Brain microvascular endothelial cell (primary cell): ENCODE data around the gene FAM3D.

Experiments
- DNase-seq: peaks from one replicate; pipeline ENCODE4 v3.0.0-alpha.2; 2020
- H3K27ac ChIP-seq: fragments of 250-450 bp; sonication (Bioruptor Pico); 2 replicates; pipeline ENCODE4 v1.5.1; 2020; ENCODE audit warnings: mild to moderate bottlenecking, moderate library complexity
- H3K27me3 ChIP-seq: fragments of 250-450 bp; sonication (Bioruptor Pico); replicated peaks from 2 replicates; pipeline ENCODE4 v1.5.1; 2020; ENCODE audit warnings: mild to moderate bottlenecking
- H3K36me3 ChIP-seq: fragments of 250-450 bp; sonication (Bioruptor Pico); replicated peaks from 2 replicates; pipeline ENCODE4 v1.5.1; 2020; ENCODE audit warnings: mild to moderate bottlenecking
- H3K4me3 ChIP-seq: 2 replicates; pipeline ENCODE4 v1.5.1; 2011; ENCODE audit warnings: low read depth, mild to moderate bottlenecking, control low read depth, low read length, moderate library complexity
- in situ Hi-C: cut with HindIII; loops from 2 replicates; pipeline ENCODE4 v1.10.0; 2017; ENCODE audit warnings: low sequenced_read_pairs, low pct_ligation_motif_present
- TF ChIP-seq, protein P1 (sequence below): IDR thresholded peaks from 2 replicates; pipeline ENCODE4 v1.5.1; 2011; ENCODE audit warnings: low read depth, mild to moderate bottlenecking, moderate library complexity, low read length, control low read depth, inconsistent platforms; ENCODE audit errors: missing control alignments

The FAM3D gene

DNA sequence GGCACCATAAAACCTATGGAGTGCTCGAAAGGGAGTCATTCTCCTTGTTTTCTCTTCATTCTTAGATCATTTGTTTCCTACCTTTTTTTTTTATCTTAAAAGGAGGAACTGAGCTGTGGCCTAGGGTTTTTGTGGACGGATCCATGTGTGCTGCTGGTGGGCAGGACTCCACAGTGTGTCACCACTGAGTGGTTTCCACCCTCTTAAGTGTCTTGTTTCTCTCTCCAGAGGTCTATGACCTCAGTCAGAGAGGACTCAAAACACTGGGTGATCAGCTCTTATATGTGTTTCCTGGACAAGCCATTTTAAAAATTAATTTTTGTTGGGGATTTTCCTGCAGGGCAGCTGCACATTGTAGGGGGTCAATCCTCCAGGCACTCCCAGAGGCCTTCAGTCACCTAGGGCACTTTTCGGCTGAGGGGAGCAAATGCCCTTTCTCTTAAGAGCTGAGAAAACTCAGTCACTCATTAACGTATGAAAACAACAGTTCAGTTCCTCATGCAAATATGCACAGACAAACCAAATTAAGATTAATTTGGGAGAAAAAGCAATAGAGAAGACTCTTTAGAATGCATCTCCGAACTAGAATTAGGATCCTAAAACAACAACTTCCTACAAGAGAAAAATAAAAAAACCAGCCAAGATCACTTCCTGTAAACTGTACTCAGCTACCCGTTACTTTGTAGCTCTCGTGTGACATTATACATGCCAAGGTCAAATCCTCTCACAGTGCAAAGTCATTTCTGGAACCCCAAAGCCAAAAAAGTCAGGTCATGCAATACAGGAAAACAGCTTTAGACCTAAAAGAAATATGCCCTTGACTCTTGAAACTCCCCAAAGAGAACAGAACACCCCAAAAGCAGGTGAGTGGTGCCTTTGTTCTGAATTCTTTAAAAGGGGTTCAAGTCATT is 27.6 kb upstream of the FAM3D start:
- TF ChIP-seq, protein P1, sequence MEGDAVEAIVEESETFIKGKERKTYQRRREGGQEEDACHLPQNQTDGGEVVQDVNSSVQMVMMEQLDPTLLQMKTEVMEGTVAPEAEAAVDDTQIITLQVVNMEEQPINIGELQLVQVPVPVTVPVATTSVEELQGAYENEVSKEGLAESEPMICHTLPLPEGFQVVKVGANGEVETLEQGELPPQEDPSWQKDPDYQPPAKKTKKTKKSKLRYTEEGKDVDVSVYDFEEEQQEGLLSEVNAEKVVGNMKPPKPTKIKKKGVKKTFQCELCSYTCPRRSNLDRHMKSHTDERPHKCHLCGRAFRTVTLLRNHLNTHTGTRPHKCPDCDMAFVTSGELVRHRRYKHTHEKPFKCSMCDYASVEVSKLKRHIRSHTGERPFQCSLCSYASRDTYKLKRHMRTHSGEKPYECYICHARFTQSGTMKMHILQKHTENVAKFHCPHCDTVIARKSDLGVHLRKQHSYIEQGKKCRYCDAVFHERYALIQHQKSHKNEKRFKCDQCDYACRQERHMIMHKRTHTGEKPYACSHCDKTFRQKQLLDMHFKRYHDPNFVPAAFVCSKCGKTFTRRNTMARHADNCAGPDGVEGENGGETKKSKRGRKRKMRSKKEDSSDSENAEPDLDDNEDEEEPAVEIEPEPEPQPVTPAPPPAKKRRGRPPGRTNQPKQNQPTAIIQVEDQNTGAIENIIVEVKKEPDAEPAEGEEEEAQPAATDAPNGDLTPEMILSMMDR = no peak
- H3K27ac ChIP-seq = no peak overlapping the region
- H3K36me3 ChIP-seq = no peaks in the 10 kb centered on the region
- no peaks in the 10 kb centered on the region for H3K27me3 ChIP-seq
- no peak for DNase-seq
- H3K4me3 ChIP-seq = no peak overlapping the region
- in situ Hi-C loops = no loop called here

DNA sequence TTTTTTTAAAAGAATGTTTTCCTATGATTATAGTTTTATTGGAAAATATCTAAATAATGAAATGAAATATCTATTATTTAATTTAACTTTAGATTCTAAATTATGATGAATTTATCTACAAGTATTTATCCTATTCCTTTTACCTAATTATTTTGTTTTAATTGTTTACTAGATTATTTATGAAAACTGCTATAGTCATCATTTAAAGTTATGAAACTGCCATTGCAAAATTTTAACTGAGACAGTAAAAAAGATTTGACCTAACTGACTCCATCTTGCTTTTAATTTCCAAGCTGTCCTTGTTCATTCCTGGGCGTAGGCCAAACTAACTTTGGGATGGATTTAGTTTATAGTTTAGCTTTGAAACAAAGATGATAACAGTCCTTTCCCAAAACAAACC is 25.9 kb upstream of the FAM3D start:
- Histone ChIP-seq H3K4me3 (no peak overlapping the region), H3K36me3 (no peaks in the 10 kb centered on the region), H3K27ac (no peak overlapping the region), H3K27me3 (no peaks in the 10 kb centered on the region)
- no peak for DNase-seq
- TF ChIP-seq, protein P1 = no peak
- in situ Hi-C loops = no loop called here

DNA sequence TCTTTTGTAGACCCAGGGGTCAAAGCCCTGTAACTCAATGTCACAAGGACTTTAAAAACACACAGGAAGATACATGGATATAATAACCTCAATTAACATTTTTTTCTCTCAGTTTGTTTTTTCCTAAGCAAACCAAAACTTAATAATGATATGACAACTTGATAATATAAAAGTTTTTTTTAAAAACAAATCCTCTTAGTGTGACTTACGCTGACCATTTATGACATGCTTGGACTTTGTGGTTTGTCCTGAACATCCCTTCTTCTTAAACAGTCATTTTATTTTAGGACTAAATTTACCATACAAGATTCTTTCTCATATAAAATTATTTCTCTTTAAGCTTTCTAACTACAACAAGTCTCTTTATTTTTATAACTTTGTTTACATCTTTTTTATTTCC is 25.4 kb upstream of the FAM3D start:
- Histone ChIP-seq H3K27ac (no peak overlapping the region), H3K27me3 (no peaks in the 10 kb centered on the region), H3K4me3 (no peak overlapping the region), H3K36me3 (no peaks in the 10 kb centered on the region)
- TF ChIP-seq, protein P1 = no peak
- DNase-seq = no peak
- in situ Hi-C loops = no loop called here

DNA sequence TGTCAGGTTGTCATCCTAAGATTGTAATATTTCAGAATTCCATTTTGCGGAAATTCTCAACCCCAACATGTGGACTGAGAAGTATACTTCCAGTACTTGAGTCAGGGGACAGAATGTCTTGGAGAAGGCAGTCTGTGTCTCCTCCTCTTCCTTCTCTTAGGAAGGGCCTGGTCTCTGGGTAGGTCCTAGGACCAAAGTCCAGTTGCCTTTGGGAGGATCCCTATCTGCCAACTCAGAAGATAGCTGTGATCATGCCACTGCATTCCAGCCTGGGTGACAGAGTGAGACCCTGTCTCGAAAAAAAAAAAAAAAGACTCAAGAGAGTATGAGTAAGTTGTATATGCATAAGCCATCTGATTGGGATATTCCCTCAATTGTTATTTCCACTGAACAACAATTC is 23.9 kb upstream of the FAM3D start:
- Histone ChIP-seq H3K36me3 (no peaks in the 10 kb centered on the region), H3K27me3 (no peaks in the 10 kb centered on the region), H3K27ac (no peak overlapping the region), H3K4me3 (no peak overlapping the region)
- no peak for DNase-seq
- in situ Hi-C loops = no loop called here
- TF ChIP-seq, protein P1 = no peak

GRCh38 chr3:58688574-58688973 is 22.0 kb upstream of the FAM3D start:
- in situ Hi-C loops = no loop called here
- Histone ChIP-seq H3K36me3 (no peaks in the 10 kb centered on the region), H3K27ac (no peak overlapping the region), H3K4me3 (no peak overlapping the region), H3K27me3 (no peaks in the 10 kb centered on the region)
- TF ChIP-seq, protein P1 = no peak
- DNase-seq = no peak
